HG03103 (cell line): ENCODE results near the gene HOMER3.
"Not testable (repeated sequence)": the region's sequence is repeated elsewhere in the genome, so short reads cannot be mapped to it uniquely, and the experiment has no call there.

Source experiments
- ATAC-seq: cut with Tn5 transposase; IDR thresholded peaks from one replicate; pipeline ENCODE4 v1.9.1; 2021; ENCODE audit warnings: low read depth; ENCODE audit not compliant: unreplicated experiment

The HOMER3 gene

DNA sequence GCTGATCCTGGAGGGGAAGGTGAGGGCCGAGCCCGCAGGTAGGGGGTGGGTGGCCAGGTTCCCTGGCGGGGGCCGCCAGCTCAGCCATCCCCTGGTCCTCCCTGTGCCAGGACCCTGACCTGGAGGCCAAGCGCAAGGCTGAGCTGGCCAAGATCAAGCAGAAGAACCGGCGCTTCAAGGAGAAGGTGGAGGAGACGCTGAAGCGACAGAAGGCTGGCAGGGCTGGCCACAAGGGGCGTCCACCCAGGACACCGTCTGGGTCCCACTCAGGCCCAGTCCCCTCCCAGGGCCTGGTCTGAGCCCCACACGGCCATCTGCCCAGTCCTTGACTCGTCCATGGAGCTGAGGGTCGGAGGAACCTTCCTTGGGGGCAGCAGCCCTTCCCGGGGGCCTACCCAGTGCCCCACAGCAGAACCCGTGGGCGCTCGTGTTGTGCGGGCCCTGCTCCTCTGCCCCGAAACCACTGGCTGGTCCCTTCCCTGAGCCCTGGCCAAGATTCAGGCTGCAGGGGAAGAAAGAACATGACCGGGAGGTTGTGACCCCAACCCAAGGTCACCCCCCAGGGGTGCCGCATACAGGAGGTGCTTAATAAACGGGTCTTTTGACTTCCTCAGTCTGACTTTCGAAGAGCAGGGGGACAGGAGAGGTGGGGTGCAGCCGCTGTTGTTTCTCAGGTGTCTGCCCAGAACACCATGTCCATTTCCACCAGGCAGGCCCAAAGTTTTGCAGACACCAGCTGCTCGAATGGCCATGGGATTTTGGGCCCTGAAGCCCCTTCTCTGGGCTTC, 12.8 kb downstream of the HOMER3 start:
- no peak for ATAC-seq

DNA sequence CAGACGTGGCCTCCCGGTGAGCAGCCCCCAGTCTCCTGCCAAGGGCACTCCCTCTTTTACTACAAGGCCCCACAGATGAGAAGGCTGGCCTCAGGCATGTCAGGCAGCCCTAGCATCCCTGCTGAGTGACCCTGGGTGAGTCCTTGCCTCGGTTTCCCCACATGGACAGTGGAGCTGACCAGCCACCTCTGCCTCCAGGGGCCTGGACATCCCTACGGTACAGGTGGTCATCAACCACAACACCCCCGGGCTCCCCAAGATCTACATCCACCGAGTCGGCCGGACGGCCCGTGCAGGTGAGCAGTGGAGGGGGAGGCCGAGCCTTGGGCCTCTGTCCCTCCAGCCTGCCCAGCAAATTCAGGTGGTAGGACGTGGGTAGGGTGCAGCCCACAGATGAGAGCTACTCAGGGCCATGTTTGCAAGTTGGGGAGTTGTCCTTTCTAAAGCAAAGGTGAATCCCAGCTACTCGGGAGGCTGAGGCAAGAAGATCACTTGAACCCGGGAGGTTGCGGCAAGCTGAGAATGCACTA, 16.3 kb downstream of the HOMER3 start:
- ATAC-seq: no peak

DNA sequence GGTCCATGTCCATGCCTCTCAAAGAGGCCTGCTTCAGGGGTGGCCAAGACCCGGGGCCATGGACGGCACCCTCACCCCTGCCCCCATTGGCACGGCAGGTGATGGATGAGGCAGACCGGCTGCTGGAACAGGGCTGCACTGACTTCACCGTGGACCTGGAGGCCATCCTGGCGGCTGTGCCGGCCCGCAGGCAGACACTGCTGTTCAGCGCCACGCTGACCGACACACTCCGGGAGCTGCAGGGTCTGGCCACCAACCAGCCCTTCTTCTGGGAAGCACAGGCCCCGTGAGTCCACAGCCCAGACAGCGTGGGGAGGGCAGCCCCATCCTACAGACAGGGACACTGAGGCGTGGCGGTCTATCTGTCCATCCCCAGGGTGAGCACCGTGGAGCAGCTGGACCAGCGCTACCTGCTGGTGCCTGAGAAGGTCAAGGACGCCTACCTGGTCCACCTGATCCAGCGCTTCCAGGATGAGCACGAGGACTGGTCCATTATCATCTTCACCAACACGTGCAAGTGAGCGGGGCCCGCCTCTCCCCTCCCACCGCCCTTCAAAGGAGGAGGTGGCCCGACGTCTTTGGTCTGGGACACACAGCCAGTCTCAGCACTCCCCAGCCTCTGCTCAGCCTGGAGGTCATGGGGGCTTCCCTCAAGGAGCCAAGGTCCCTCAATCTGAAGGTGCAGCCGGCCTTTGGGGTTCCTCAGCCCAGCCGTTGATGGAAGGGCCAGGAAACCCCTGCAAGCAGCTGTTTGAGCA, 18.6 kb downstream of the HOMER3 start:
- ATAC-seq: no peak

DNA sequence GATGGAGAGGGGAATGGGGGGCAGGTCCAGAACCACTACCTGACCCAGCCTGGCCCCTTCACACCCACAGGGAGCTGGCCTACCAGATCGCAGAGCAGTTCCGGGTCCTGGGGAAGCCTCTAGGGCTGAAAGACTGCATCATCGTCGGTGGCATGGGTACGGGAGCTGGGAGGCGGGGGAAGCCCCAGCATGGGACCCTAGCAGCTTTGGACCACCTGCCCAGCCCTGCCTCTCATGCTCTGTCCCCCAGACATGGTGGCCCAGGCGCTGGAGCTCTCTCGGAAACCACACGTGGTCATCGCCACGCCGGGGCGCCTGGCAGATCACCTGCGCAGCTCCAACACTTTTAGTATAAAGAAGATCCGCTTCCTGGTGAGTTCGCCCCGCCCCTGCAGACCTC, 19.4 kb downstream of the HOMER3 start:
- no peak for ATAC-seq

DNA sequence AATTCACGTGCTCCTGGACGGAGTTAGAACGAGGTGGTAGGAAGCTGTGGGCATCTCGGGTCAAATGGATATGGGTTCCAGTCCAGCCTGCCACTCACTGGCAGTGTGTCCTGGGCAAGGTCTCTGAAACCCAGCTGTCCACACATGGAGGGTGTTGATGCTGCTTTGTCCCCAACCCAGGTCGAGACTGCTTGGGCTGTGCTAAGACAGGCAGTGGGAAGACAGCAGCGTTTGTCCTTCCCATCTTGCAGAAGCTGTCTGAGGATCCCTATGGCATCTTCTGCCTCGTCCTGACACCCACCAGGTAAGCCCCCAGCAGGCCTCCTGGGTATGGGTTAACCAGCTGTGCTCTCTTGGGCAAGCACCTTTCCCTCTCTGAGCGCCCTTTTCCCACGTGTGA, 20.6 kb downstream of the HOMER3 start:
- ATAC-seq: no peak

DNA sequence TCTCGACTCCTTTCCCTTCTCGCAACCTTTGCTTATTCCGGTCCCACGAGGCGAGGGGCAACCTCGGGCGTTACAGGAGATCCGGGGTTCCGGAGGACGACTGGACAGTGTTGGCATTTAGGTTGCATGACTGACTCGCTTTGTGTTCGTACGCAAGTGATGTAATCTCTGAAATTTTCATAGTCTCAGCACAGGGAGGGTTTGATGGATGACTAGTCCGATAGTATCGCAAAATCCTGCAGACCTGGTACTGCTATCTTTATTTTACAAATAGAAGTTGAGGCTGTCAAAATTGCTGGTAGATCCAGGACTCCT, 21.2 kb downstream of the HOMER3 start:
- ATAC-seq: no peak

DNA sequence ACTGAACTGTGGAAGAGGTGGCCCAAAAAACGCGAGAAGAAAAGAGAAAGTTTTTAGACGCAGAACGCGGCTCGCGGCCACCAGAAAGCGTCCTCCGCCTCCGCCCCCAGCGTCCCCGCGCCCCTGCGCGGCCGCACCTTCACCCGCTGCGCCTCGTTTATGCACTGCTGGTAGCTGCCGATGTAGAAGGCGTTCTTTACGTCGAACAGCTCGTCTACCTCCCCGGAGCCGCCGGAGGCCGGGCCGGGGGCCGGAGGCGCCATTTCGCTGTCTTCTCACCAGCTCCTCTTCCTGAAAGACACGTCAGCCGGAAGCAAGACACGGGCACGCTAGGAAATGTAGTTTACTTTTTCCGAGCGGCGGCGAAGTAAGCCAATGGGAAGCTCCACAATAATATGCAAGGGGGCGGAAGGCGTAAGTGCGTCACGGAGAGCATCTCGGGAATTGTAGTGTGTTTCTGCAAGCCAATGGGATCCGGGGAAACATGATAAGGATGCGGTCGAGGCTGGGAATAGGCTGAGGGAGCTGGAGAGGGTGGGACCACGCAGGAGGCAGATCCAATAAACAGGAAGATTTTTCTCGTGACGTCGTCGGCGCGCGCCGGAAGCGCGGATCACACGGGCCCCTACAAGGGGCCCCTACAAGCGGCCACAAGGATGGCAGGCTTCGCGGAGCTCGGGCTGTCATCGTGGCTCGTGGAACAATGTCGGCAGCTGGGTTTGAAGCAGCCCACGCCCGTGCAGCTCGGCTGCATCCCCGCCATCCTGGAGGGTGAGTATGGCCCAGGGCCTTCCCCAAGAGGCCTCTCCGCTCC, 21.7 kb downstream of the HOMER3 start, which contains the start of the genes COPE and DDX49:
Gene COPE, minus strand, starts transcription at position 302 of the 814 bp plus-strand sequence. Its CDS starts 39 bp downstream, at position 263.
Gene DDX49, plus strand, starts transcription at position 630 of the 814 bp plus-strand sequence. Its CDS starts 27 bp downstream, at position 657.
- peak; percentile 80 for ATAC-seq

DNA sequence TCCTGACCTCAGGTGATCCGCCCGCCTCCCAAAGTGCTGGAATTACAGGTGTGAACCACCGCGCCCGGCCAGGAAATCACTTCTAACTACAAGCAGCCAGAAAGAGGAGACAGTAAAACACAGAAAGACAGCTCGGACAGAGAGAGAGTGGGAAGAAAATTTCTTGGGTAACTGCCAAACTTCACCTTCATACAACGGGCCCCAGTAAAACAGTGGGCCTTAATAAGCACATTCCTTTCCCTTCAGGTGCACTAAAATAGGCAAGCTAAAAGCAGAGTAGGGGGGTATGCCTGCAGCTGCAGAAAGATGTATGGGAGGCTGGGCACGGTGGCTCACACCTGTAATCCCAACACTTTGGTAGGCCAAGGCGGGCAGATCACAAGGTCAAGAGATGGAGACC, 23.4 kb downstream of the HOMER3 start:
- not testable (repeated sequence) for ATAC-seq

DNA sequence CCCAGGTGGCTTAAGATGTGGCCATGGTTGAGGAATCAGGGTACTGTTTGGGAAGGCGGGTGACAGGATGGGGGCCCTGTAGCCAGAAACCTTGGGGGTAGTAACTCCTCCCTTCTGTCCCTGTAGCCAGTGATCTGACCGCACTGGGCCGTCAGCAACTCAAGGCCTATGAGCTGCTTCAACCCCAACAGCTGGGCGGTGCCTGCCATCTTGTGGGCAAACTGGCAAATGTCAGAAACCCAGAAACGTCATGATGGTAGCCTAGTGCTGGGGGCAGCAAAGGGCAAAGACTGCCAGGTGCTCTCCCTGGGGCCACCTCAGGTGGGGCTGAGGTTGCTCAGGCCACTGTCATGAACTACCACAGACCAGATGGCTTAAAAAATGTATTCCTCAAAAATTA, 25.4 kb downstream of the HOMER3 start:
- ATAC-seq: no peak

DNA sequence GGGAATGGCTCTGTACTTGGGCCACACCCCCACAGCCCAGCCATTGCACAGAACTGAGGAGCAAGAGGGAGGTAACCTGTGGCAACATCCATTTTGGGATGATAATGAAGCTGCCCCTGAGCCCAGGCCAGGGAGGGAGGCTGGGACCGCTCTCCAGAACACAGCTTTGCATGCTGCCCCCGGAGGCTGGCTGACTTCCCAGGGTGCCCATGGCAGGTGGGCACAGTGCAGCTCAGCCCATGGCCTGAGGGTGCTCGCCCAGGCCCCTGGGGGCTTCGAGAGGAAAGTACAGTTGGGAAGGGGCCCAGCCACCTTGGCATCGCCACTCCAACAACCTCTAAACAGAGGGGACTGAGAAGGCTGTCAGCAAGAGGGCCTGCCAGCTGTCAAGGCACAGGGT, 27.6 kb downstream of the HOMER3 start:
- no peak for ATAC-seq

DNA sequence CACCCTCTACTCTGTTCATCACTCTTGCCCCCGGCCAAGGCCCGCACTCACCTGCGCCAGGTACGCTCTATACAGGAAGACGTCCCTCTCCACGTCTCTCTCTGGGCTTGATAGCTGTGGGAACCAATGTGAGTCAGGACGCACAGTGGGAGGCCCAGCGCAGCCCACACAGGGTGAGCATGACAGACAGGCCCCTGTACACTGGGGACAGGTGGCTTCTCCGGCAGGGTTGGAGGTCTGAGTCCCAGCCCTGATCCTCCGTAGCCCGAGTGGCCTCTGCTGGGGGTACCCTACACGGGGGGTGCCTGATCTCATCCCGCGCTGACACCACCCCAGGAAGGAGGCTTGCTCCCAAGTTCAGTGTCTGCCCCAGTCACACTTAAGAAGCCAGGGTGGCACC, 28.1 kb downstream of the HOMER3 start:
- ATAC-seq: no peak

DNA sequence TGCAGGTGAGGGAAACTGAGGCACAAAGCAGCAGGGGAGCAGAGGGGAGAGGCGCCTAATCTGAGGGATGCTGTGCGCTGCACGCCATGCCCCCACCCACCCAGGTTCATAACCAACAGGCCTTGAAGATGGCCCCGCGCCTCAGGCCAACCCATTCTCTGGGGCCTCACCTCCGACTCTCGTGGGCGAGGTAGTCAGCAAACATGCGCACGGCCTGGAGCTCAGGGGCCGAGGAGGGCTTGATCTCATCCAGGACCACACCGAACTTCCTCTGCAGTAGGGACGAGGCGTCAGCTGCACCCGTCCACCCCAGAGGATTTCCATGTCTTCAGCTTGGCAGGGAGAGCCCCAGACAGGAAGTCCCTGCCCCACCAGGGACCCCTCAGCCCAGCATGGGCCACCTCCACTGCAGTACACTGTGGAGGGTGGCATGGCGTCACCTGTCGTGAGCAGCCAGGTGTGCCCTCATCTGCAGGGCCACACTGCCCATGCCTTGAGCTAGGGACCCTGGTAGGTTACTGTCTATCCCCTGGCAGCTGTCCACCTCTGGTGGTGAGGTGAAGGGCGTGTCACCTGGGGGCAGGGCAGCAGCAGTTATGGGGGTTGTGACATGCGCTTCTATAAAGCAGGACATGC, 30.1 kb downstream of the HOMER3 start:
- ATAC-seq: no peak

DNA sequence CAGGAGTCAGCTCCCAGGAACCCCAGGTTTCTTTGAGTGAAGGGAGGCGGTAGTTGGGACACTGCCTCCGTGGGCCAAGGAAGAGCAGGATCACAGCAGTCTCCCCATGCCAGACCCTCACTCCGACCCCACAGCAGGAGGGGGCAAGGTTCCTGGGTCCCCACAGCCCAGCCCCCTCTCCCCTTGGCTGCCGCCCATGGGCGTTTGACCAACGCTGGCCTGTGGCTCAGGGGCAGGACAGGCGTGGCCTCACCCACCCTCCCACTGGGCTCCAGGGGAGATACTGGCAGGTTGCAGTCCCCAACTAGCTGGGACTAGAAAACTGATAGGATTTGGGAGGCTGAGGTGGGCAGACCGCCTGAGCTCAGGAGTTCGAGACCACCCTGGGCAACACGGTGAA, 31.0 kb downstream of the HOMER3 start:
- ATAC-seq: no peak

DNA sequence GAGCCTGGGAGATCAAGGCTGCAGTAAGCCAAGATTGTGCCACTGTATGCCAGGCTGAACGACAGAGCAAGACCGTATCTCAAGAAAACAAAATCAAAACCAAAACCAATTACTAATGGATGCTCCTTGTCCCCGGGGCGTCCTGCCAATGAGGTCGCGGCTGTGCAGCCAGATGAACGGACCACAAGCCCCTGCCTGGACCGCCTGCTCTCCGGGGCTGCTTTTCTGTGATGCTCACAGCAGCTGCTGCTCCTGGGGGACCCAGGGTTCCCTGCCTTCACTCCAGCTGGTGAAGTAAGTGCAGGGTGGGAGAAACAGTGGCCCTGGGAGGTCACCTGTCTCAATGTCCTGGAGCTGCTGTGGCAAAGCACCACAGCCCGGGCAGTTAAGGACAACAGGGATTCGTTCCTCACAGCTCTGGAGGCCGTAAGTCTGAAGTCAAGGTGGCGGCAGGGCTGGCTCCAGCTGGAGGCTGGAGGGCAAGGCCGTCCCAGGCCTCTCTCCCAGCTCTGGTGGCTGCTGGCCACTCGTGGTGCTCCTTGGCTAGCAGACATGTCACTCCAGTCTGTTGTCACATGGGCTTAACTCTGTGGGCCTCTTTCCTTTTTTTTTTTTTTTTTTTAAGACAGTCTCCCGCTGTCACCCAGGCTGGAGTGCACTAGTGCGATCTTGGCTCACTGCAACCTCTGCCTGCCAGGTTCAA, 31.9 kb downstream of the HOMER3 start:
- ATAC-seq: no peak

DNA sequence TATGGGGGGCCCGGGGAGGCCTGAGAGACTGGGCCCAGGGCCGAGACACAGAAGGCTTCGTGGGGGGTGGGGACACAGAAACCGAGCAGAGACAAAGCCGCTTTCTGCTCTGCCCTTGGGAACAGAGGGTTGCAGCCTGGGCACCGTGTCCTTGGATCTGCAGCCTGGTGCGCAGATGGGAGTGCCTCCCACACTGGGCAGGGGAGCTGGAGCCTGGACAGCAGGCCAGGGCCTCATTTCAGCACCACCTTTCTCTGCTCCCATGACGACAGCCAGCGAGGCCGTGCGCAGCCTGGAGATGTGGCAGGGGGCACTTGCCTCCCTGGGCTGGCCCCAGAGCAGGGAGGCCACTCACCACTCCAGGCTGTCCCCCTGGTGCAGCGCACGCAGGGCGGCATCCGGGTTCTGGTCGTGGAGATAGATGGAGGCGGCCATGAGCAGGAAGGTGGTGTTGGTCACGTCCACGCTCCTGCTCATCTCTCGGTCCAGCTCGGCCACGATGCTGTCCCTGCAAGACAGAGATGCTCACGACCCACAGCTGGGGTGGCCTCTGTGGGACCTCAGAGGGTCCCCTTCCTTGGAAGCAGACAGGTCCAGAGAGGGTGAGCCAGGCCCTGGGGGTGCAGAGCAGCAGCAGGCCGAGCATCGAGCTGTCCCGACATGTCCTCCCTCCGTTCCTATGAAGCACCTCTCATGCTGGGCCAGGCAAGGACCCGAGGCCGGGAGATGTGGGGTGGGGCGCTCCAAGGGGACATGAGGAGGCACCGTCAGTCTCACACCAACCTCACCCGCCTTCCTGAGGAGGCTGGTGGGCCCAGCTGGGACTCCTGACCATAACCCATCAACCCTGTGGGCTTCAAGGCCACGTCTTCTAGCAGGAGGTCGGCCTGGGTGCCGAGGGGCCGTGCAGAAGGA, 34.2 kb downstream of the HOMER3 start:
- no peak for ATAC-seq

DNA sequence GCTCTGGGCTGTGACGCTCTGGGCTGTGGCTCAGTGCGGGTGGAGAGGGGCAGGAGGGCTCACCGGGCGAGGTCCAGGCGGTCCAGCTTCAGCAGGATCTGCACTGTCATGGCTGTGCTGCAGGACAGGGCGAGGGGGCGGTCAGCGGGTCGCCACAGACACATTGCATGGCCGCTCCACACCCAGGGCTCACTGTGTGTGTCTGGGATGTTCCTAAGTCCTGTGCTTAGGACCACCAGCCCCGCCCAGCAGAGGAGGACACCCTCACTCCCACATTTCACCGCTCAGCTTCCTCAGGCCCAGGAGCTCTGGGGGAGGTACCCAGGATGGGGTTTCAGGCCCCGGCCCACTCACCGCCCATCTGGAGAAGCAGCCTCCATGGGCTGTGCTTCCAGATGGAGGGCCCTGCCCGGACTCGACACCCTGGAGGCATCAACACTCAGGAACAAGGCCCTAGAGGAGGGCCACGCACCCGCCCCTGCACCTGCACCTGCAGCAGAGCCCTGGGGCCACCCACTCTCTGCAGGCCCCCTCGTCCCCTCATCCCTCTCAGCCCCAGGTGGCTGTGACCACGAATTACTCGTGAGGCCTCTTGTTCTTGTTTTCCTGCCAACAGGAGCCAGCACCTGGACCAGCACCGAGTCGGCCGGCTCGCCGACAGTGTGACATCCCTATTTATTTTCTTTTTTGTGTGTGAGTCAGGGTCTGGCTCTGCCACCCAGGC, 35.3 kb downstream of the HOMER3 start:
- ATAC-seq: no peak

DNA sequence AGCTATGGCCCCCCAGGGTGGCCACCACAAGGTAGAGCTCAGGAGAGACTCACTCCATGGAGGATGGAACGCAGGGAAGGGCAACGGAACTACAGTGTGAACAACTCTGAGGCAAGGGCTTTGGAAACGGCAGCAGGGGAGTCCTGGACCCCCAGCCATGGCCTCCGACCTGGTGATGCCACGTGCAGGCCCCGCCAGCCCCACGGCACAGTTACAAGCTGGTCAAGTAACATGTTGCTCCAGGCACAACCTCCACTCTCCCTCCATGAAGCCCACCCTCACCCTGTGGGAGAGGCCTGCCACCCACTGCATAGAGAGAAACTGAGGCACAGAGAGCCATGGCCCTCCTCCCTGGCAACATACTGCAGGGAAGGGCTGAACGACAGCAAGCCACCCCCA, 36.0 kb downstream of the HOMER3 start:
- no peak for ATAC-seq
